Measurements from ENCODE around the gene EIF3L. TPM values are rescaled to one million over a fixed set of nuclear protein-coding genes. Genes with fewer than 3 reads are reported as not detected.
A peak's percentile ranks its signal among the peaks of the same experiment; 100 is the strongest.

The EIF3L gene
- total RNA-seq, 2 donors from 2014 or later = 358 to 451 TPM

GRCh38 chr22:37827056-37827455, 22.2 kb upstream of the EIF3L start:
- no peak overlapping the region for H3K27ac ChIP-seq
- DNase-seq = no peak
- H3K9ac ChIP-seq (ENCODE audit: low read depth in 2 of 2, low read length in 2 of 2) = no peak overlapping the region
- no peaks in the 10 kb centered on the region for H3K4me1 ChIP-seq
- intact Hi-C loops (cut with DNase I) = no loop called here
- no peaks in the 10 kb centered on the region for H3K9me3 ChIP-seq
- H3K27me3 ChIP-seq = peaks cover 17% of the 10 kb centered on the region
- no peak for TF ChIP-seq CTCF (IDR thresholded peaks at IDR 0.05)
- H3K4me3 ChIP-seq = no peak overlapping the region
- peaks cover 9% of the 10 kb centered on the region for H3K36me3 ChIP-seq

GRCh38 chr22:37830093-37830842, 19.0 kb upstream of the EIF3L start:
- no peak overlapping the region for H3K4me3 ChIP-seq
- no peaks in the 10 kb centered on the region for H3K4me1 ChIP-seq
- H3K27me3 ChIP-seq = no peaks in the 10 kb centered on the region
- no peak for TF ChIP-seq CTCF (IDR thresholded peaks at IDR 0.05)
- H3K9ac ChIP-seq (ENCODE audit: low read depth in 2 of 2, low read length in 2 of 2) = no peak overlapping the region
- intact Hi-C loops (cut with DNase I) = no loop called here
- peaks cover 32% of the 10 kb centered on the region for H3K36me3 ChIP-seq
- no peak for DNase-seq
- H3K9me3 ChIP-seq = no peaks in the 10 kb centered on the region
- no peak overlapping the region for H3K27ac ChIP-seq

- no peak overlapping the region for H3K9ac ChIP-seq (ENCODE audit: low read depth in 2 of 2, low read length in 2 of 2)
- H3K9me3 ChIP-seq = no peaks in the 10 kb centered on the region
- peaks cover 32% of the 10 kb centered on the region for H3K36me3 ChIP-seq
Measured at GRCh38 chr22:37831472-37831871, 17.7 kb upstream of the EIF3L start.

GRCh38 chr22:37832022-37832857, 17.0 kb upstream of the EIF3L start:
- TF ChIP-seq CTCF (IDR thresholded peaks at IDR 0.05) = no peak
- Histone ChIP-seq H3K27ac (no peak overlapping the region), H3K4me1 (no peaks in the 10 kb centered on the region), H3K27me3 (no peaks in the 10 kb centered on the region), H3K9ac (ENCODE audit: low read depth in 2 of 2, low read length in 2 of 2) (no peak overlapping the region), H3K36me3 (peaks cover 32% of the 10 kb centered on the region), H3K4me3 (no peak overlapping the region), H3K9me3 (no peaks in the 10 kb centered on the region)
- intact Hi-C loops (cut with DNase I) = no loop called here
- DNase-seq = no peak

More at GRCh38 chr22:37831472-37831871, 17.7 kb upstream of the EIF3L start:
- H3K4me1 ChIP-seq = no peaks in the 10 kb centered on the region
- no peaks in the 10 kb centered on the region for H3K27me3 ChIP-seq
- H3K27ac ChIP-seq = no peak overlapping the region
- no peak overlapping the region for H3K4me3 ChIP-seq
- intact Hi-C loops (cut with DNase I) = no loop called here
- no peak for DNase-seq
- TF ChIP-seq CTCF (IDR thresholded peaks at IDR 0.05) = no peak

GRCh38 chr22:37842015-37842793, 7.0 kb upstream of the EIF3L start:
- intact Hi-C loops (cut with DNase I) = no loop called here
- peak; percentile 54 for DNase-seq
- Histone ChIP-seq H3K27ac (peak overlapping the region; percentile 13), H3K4me1 (peaks cover 7% of the 10 kb centered on the region), H3K36me3 (no peaks in the 10 kb centered on the region), H3K27me3 (no peaks in the 10 kb centered on the region), H3K4me3 (no peak overlapping the region), H3K9ac (ENCODE audit: low read depth in 2 of 2, low read length in 2 of 2) (peak overlapping the region in 1 of 2 donors; percentile 0), H3K9me3 (no peaks in the 10 kb centered on the region)
- no peak for TF ChIP-seq CTCF (IDR thresholded peaks at IDR 0.05)

All from colonic mucosa (tissue), 4 donors.